SU-DHL-6 (cell line): Measurements from ENCODE around the gene TRIM2.

ENCODE experiments used
- H2AFZ ChIP-seq: fragments of 200-600 bp; sonication (generic); 2 replicates; pipeline ENCODE4 v1.6.1; 2014; ENCODE audit warnings: low read depth, mild to moderate bottlenecking, moderate library complexity, mixed read lengths, antibody characterized with exemption, low read length; ENCODE audit not compliant: severe bottlenecking
- H3F3A ChIP-seq: fragments of 200-600 bp; shearing (Covaris generic); 2 replicates; pipeline ENCODE4 v1.6.0; 2016; ENCODE audit warnings: antibody characterized with exemption, mild to moderate bottlenecking; ENCODE audit not compliant: insufficient read depth
- H3K27ac ChIP-seq: fragments of 200-600 bp; sonication (generic); 2 replicates; pipeline ENCODE4 v1.5.1; 2016; ENCODE audit warnings: low read depth, mild to moderate bottlenecking, low read length, moderate library complexity, mixed read lengths
- H3K27me3 ChIP-seq: fragments of 200-600 bp; sonication (generic), shearing (Covaris generic); 2 replicates; pipeline ENCODE4 v1.6.0; 2014; ENCODE audit warnings: mild to moderate bottlenecking, low read length
- H3K36me3 ChIP-seq: fragments of 200-600 bp; sonication (generic); 2 replicates; pipeline ENCODE4 v1.6.1; 2014; ENCODE audit warnings: mild to moderate bottlenecking, low read length, mixed read lengths
- H3K4me2 ChIP-seq: fragments of 300-600, 200-600 bp; shearing (Covaris generic), sonication (generic); 2 replicates; pipeline ENCODE4 v1.6.0; 2014; ENCODE audit warnings: low read length, low read depth, mild to moderate bottlenecking; ENCODE audit not compliant: poor library complexity, severe bottlenecking
- H3K4me3 ChIP-seq: fragments of 200-600 bp; sonication (generic); 2 replicates; pipeline ENCODE4 v1.5.1; 2014; ENCODE audit warnings: antibody characterized with exemption, low read length, mild to moderate bottlenecking, mixed read lengths; ENCODE audit not compliant: insufficient read depth, poor library complexity, severe bottlenecking
- H3K79me2 ChIP-seq: fragments of 200-600 bp; sonication (generic); 2 replicates; pipeline ENCODE4 v1.6.1; 2014; ENCODE audit warnings: mild to moderate bottlenecking, low read length, moderate library complexity; ENCODE audit not compliant: insufficient read depth
- H3K9ac ChIP-seq: fragments of 200-600 bp; sonication (generic); 2 replicates; pipeline ENCODE4 v1.7.0; 2014; ENCODE audit warnings: mild to moderate bottlenecking, low read length
- H3K9me2 ChIP-seq: fragments of 200-600 bp; sonication (generic); replicated peaks from 2 replicates; pipeline ENCODE4 v1.6.1; 2014; ENCODE audit warnings: low read length; ENCODE audit not compliant: insufficient read depth
- H3K9me3 ChIP-seq: fragments of 200-600 bp; sonication (generic); 2 replicates; pipeline ENCODE4 v1.6.1; 2014; ENCODE audit warnings: low read length, mixed read lengths; ENCODE audit not compliant: insufficient read depth
- H4K20me1 ChIP-seq: fragments of 200-600 bp; sonication (generic); 2 replicates; pipeline ENCODE4 v1.6.1; 2014; ENCODE audit warnings: low read depth, mild to moderate bottlenecking, antibody characterized with exemption, low read length, moderate library complexity, mixed read lengths
- CTCF ChIP-seq: fragments of 200-600 bp; sonication (generic); IDR thresholded peaks from one replicate; pipeline ENCODE4 v1.5.1; 2017; ENCODE audit warnings: antibody characterized with exemption, mild to moderate bottlenecking, low read length, moderate library complexity; ENCODE audit not compliant: insufficient read depth, poor library complexity, severe bottlenecking
- EZH2phosphoT487 ChIP-seq: fragments of 200-600 bp; sonication (generic), shearing (Covaris generic); conservative IDR thresholded peaks from 2 replicates; pipeline ENCODE4 v1.6.1; 2018; ENCODE audit warnings: mild to moderate bottlenecking, antibody characterized with exemption, low read length, moderate library complexity, mixed read lengths

TRIM2 gene

DNA sequence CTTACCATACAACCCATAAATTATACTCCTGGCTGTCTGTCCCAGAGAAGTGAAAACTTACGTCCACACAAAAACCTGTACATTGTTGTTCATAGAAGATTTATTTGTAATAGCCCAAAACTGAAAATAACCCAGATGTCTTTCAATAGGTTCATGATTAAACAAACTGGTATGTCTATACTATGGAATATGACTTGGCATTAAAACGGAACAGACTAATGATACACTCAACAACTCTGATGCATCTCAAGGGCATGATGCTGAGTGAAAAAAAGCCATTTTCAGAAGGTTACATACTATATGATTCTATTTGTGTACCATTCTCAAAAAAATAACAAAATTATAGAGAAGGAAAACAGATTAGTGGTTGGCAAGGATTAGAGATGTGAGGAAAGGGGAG, 128.7 kb downstream of the TRIM2 start:
- Histone ChIP-seq H3F3A (no peaks in the 10 kb centered on the region), H3K36me3 (no peaks in the 10 kb centered on the region), H3K9me3 (no peaks in the 10 kb centered on the region), H3K79me2 (no peaks in the 10 kb centered on the region), H3K4me2 (no peak overlapping the region), H4K20me1 (no peaks in the 10 kb centered on the region), H3K27ac (no peak overlapping the region), H3K4me3 (no peak overlapping the region), H3K9ac (no peak overlapping the region), H3K9me2 (no peaks in the 10 kb centered on the region), H2AFZ (no peak overlapping the region), H3K27me3 (no peaks in the 10 kb centered on the region)
- no peak for TF ChIP-seq CTCF
- TF ChIP-seq EZH2phosphoT487, result no peak

GRCh38 chr4:153333874-153334273, 129.6 kb downstream of the TRIM2 start:
- Histone ChIP-seq H3K27me3 (no peaks in the 10 kb centered on the region), H3F3A (no peaks in the 10 kb centered on the region), H3K9me2 (no peaks in the 10 kb centered on the region), H3K4me2 (no peak overlapping the region), H3K9me3 (no peaks in the 10 kb centered on the region), H3K27ac (no peak overlapping the region), H4K20me1 (no peaks in the 10 kb centered on the region), H3K36me3 (no peaks in the 10 kb centered on the region), H3K9ac (no peak overlapping the region), H3K79me2 (no peaks in the 10 kb centered on the region), H3K4me3 (no peak overlapping the region), H2AFZ (no peak overlapping the region)
- TF ChIP-seq CTCF (no peak), EZH2phosphoT487 (no peak)

GRCh38 chr4:153335665-153336064, 131.4 kb downstream of the TRIM2 start:
- H3K27ac ChIP-seq, result no peak overlapping the region
- H3K9me3 ChIP-seq, result no peaks in the 10 kb centered on the region
- H3K79me2 ChIP-seq, result no peaks in the 10 kb centered on the region
- H3K4me2 ChIP-seq, result no peak overlapping the region
- no peak for TF ChIP-seq CTCF
- TF ChIP-seq EZH2phosphoT487, result no peak
- no peak overlapping the region for H2AFZ ChIP-seq
- H3K36me3 ChIP-seq, result no peaks in the 10 kb centered on the region
- no peaks in the 10 kb centered on the region for H3K9me2 ChIP-seq
- H4K20me1 ChIP-seq, result no peaks in the 10 kb centered on the region
- no peaks in the 10 kb centered on the region for H3F3A ChIP-seq
- no peak overlapping the region for H3K4me3 ChIP-seq
- no peaks in the 10 kb centered on the region for H3K27me3 ChIP-seq
- no peak overlapping the region for H3K9ac ChIP-seq
